ENCODE data around the gene GAL3ST3.
A peak's percentile ranks its signal among the peaks of the same experiment; 100 is the strongest.

- TF ChIP-seq BHLHE40 (IDR thresholded peaks at IDR 0.05; ENCODE audit: borderline replicate concordance in 1 of 2, low read depth in 2 of 2, low read length in 1 of 2), result no peak
- TF ChIP-seq CTCF (IDR thresholded peaks at IDR 0.05 in 2 of 3, conservative IDR thresholded peaks at IDR 0.05 in 1 of 3; ENCODE audit: control insufficient read depth in 2 of 3, extremely low read depth in 1 of 3, insufficient read depth in 1 of 3, low read depth in 3 of 3, low read length in 3 of 3), result peak; percentile 79 to 88 (median 82)
- TF ChIP-seq ZBTB40 (IDR thresholded peaks at IDR 0.05; ENCODE audit: borderline replicate concordance), result no peak
- TF ChIP-seq RAD51 (IDR thresholded peaks at IDR 0.05), result no peak
- TF ChIP-seq CHD4 (IDR thresholded peaks at IDR 0.05), result no peak
- no peak; the same call in 1 of the 2 replicates for TF ChIP-seq ZBTB33 (IDR thresholded peaks at IDR 0.05)
- no peak for TF ChIP-seq FOXM1 (IDR thresholded peaks at IDR 0.05; ENCODE audit: low read depth, low read length)
- TF ChIP-seq SUZ12 (IDR thresholded peaks at IDR 0.05; ENCODE audit: unreplicated experiment), result no peak
- TF ChIP-seq TAF1 (IDR thresholded peaks at IDR 0.05; ENCODE audit: borderline replicate concordance, low read depth, low read length), result no peak
- TF ChIP-seq EP300 (IDR thresholded peaks at IDR 0.05; ENCODE audit: borderline replicate concordance in 1 of 2, control insufficient read depth in 1 of 2, low read depth in 2 of 2, low read length in 2 of 2), result no peak
These were observed 19.3 kb upstream of the GAL3ST3 start for GRCh38 chr11:66068154-66068821.
